GM18499 (cell line): ENCODE measurements around the gene OR6A2.

Experiments used
- ATAC-seq: cut with Tn5 transposase; IDR thresholded peaks from one replicate; pipeline ENCODE4 v1.9.1; 2021; ENCODE audit warnings: moderate number of reproducible peaks; ENCODE audit not compliant: insufficient read depth, unreplicated experiment

The OR6A2 gene

GRCh38 chr11:6757373-6757967 is 42.0 kb downstream of the OR6A2 start:
- no peak for ATAC-seq

GRCh38 chr11:6755953-6756347 is 43.5 kb downstream of the OR6A2 start:
- ATAC-seq, result no peak

GRCh38 chr11:6755303-6755952 is 44.1 kb downstream of the OR6A2 start:
- ATAC-seq, result no peak

GRCh38 chr11:6747097-6747668 is 52.3 kb downstream of the OR6A2 start:
- ATAC-seq, result no peak

- ATAC-seq, result no peak
Observed at GRCh38 chr11:6746626-6747025, 52.9 kb downstream of the OR6A2 start.

GRCh38 chr11:6746086-6746618 is 53.3 kb downstream of the OR6A2 start:
- peak; percentile 76 for ATAC-seq

GRCh38 chr11:6745465-6746015 is 53.9 kb downstream of the OR6A2 start:
- peak; percentile 45 for ATAC-seq

- ATAC-seq, result no peak
Observed at GRCh38 chr11:6745018-6745417, 54.5 kb downstream of the OR6A2 start.

GRCh38 chr11:6742260-6742659 is 57.2 kb downstream of the OR6A2 start:
- ATAC-seq, result no peak
